HEK293 (cell line): ENCODE measurements around the gene ZNF593OS.

Experiments
- AEBP2 ChIP-seq: fragments of 450-650 bp; formaldehyde crosslinking; IDR thresholded peaks from 2 replicates; pipeline ENCODE4 v1.5.1; 2016; ENCODE audit warnings: missing biosample characterization, missing genetic modification characterization, borderline replicate concordance
- GFI1B ChIP-seq: fragments of 450-650 bp; formaldehyde crosslinking; IDR thresholded peaks from 2 replicates; pipeline ENCODE4 v1.5.1; 2016; ENCODE audit warnings: missing biosample characterization, missing genetic modification characterization
- GLI4 ChIP-seq: fragments of 450-650 bp; formaldehyde crosslinking; IDR thresholded peaks from 2 replicates; pipeline ENCODE4 v1.5.1; 2016; ENCODE audit warnings: missing biosample characterization, missing genetic modification characterization
- HOXC10 ChIP-seq: sonication (generic); formaldehyde crosslinking; IDR thresholded peaks from 2 replicates; pipeline ENCODE4 v1.8.1; 2023; ENCODE audit warnings: mild to moderate bottlenecking, missing genetic modification reagents
- KLF1 ChIP-seq: fragments of 450-650 bp; formaldehyde crosslinking; IDR thresholded peaks from 2 replicates; pipeline ENCODE4 v1.5.1; 2016; ENCODE audit warnings: missing biosample characterization, missing genetic modification characterization
- REST ChIP-seq: fragments of 450-650 bp; formaldehyde crosslinking; IDR thresholded peaks from 2 replicates; pipeline ENCODE4 v1.5.1; 2016; ENCODE audit warnings: missing biosample characterization, missing genetic modification characterization
- SP2 ChIP-seq: fragments of 450-650 bp; formaldehyde crosslinking; IDR thresholded peaks from 2 replicates; pipeline ENCODE4 v1.5.1; 2016; ENCODE audit warnings: missing biosample characterization, missing genetic modification characterization
- SP7 ChIP-seq: fragments of 450-650 bp; formaldehyde crosslinking; IDR thresholded peaks from 2 replicates; pipeline ENCODE4 v1.5.1; 2016; ENCODE audit warnings: missing biosample characterization, missing genetic modification characterization
- TCF7L2 ChIP-seq: IDR thresholded peaks from 2 replicates; pipeline ENCODE4 v1.6.1; 2011; ENCODE audit warnings: low read depth, mild to moderate bottlenecking, inconsistent platforms, low read length, moderate library complexity, borderline replicate concordance
- TRIM28 ChIP-seq: IDR thresholded peaks from 2 replicates; pipeline ENCODE4 v1.6.1; 2011; ENCODE audit warnings: low read length, control low read depth, borderline replicate concordance
- WT1 ChIP-seq: fragments of 450-650 bp; formaldehyde crosslinking; IDR thresholded peaks from 2 replicates; pipeline ENCODE4 v1.5.1; 2016; ENCODE audit warnings: missing biosample characterization, missing genetic modification characterization
- YY1 ChIP-seq: fragments of 450-650 bp; formaldehyde crosslinking; IDR thresholded peaks from 2 replicates; pipeline ENCODE4 v1.5.1; 2018; ENCODE audit warnings: missing biosample characterization, missing genetic modification characterization
- ZNF155 ChIP-seq: fragments of 450-650 bp; formaldehyde crosslinking; IDR thresholded peaks from 2 replicates; pipeline ENCODE4 v1.5.1; 2016; ENCODE audit warnings: missing biosample characterization, missing genetic modification characterization
- ZNF214 ChIP-seq: fragments of 450-650 bp; formaldehyde crosslinking; IDR thresholded peaks from 2 replicates; pipeline ENCODE4 v1.5.1; 2017; ENCODE audit warnings: missing biosample characterization, mild to moderate bottlenecking, missing genetic modification characterization, borderline replicate concordance
- ZNF221 ChIP-seq: fragments of 450-650 bp; formaldehyde crosslinking; IDR thresholded peaks from 2 replicates; pipeline ENCODE4 v1.5.1; 2017; ENCODE audit warnings: missing biosample characterization, missing genetic modification characterization, borderline replicate concordance
- ZNF223 ChIP-seq: fragments of 450-650 bp; formaldehyde crosslinking; IDR thresholded peaks from 2 replicates; pipeline ENCODE4 v1.5.1; 2016; ENCODE audit warnings: missing biosample characterization, missing genetic modification characterization
- ZNF24 ChIP-seq: fragments of 450-650 bp; formaldehyde crosslinking; IDR thresholded peaks from 2 replicates; pipeline ENCODE4 v1.5.1; 2016; ENCODE audit warnings: missing biosample characterization, missing genetic modification characterization
- ZNF248 ChIP-seq: fragments of 450-650 bp; formaldehyde crosslinking; IDR thresholded peaks from 2 replicates; pipeline ENCODE4 v1.5.1; 2017; ENCODE audit warnings: missing biosample characterization, missing genetic modification characterization
- ZNF266 ChIP-seq: fragments of 450-650 bp; formaldehyde crosslinking; IDR thresholded peaks from 2 replicates; pipeline ENCODE4 v1.5.1; 2016; ENCODE audit warnings: missing biosample characterization, missing genetic modification characterization, low read depth
- ZNF280D ChIP-seq: fragments of 450-650 bp; formaldehyde crosslinking; IDR thresholded peaks from 2 replicates; pipeline ENCODE4 v1.5.1; 2016; ENCODE audit warnings: missing biosample characterization, missing genetic modification characterization
- ZNF341 ChIP-seq: fragments of 450-650 bp; formaldehyde crosslinking; IDR thresholded peaks from 2 replicates; pipeline ENCODE4; 2016; ENCODE audit warnings: low read depth, missing biosample characterization, missing genetic modification characterization
- ZNF391 ChIP-seq: fragments of 450-650 bp; formaldehyde crosslinking; IDR thresholded peaks from 2 replicates; pipeline ENCODE4 v1.5.1; 2016; ENCODE audit warnings: low read depth, missing biosample characterization, missing genetic modification characterization, borderline replicate concordance
- ZNF426 ChIP-seq: fragments of 450-650 bp; formaldehyde crosslinking; IDR thresholded peaks from 2 replicates; pipeline ENCODE4 v1.5.1; 2017; ENCODE audit warnings: missing biosample characterization, missing genetic modification characterization, mild to moderate bottlenecking, inconsistent platforms, moderate library complexity
- ZNF529 ChIP-seq: fragments of 450-650 bp; formaldehyde crosslinking; IDR thresholded peaks from 2 replicates; pipeline ENCODE4 v1.5.1; 2017; ENCODE audit warnings: missing genetic modification characterization, missing biosample characterization; ENCODE audit not compliant: insufficient replicate concordance
- ZNF558 ChIP-seq: fragments of 450-650 bp; formaldehyde crosslinking; IDR thresholded peaks from 2 replicates; pipeline ENCODE4 v1.5.1; 2016; ENCODE audit warnings: missing biosample characterization, missing genetic modification characterization
- ZNF621 ChIP-seq: fragments of 450-650 bp; formaldehyde crosslinking; IDR thresholded peaks from 2 replicates; pipeline ENCODE4 v1.5.1; 2017; ENCODE audit warnings: missing biosample characterization, missing genetic modification characterization
- ZNF692 ChIP-seq: fragments of 450-650 bp; formaldehyde crosslinking; IDR thresholded peaks from 2 replicates; pipeline ENCODE4 v1.5.1; 2016; ENCODE audit warnings: missing biosample characterization, missing genetic modification characterization
- ZNF701 ChIP-seq: fragments of 450-650 bp; formaldehyde crosslinking; IDR thresholded peaks from 2 replicates; pipeline ENCODE4 v1.5.1; 2016; ENCODE audit warnings: missing biosample characterization, missing genetic modification characterization
- ZNF76 ChIP-seq: fragments of 450-650 bp; formaldehyde crosslinking; IDR thresholded peaks from 2 replicates; pipeline ENCODE4; 2016; ENCODE audit warnings: low read depth, missing biosample characterization, missing genetic modification characterization, borderline replicate concordance
- ZSCAN16 ChIP-seq: fragments of 450-650 bp; formaldehyde crosslinking; IDR thresholded peaks from 2 replicates; pipeline ENCODE4 v1.5.1; 2016; ENCODE audit warnings: missing biosample characterization, missing genetic modification characterization
- ZSCAN23 ChIP-seq: fragments of 450-650 bp; formaldehyde crosslinking; IDR thresholded peaks from 2 replicates; pipeline ENCODE4 v1.5.1; 2016; ENCODE audit warnings: missing biosample characterization, missing genetic modification characterization
- ZXDB ChIP-seq: fragments of 450-650 bp; formaldehyde crosslinking; IDR thresholded peaks from 2 replicates; pipeline ENCODE4 v1.5.1; 2016; ENCODE audit warnings: missing biosample characterization, missing genetic modification characterization

The ZNF593OS gene

GRCh38 chr1:26164036-26164860 is 7.4 kb downstream of the ZNF593OS start (continued):
- TF ChIP-seq AEBP2 (no peak), YY1 (tag by site-specific recombination) (peak; percentile 61; the same call in 1 of the 2 replicates), ZSCAN16 (tag by site-specific recombination) (no peak), ZNF155 (no peak), ZNF221 (no peak), ZNF341 (no peak), SP2 (tag by site-specific recombination) (peak; percentile 66), ZNF558 (tag by site-specific recombination) (no peak), ZNF223 (tag by site-specific recombination) (no peak), ZXDB (tag by site-specific recombination) (peak; percentile 33; the same call in 1 of the 2 replicates), TRIM28 (no peak), ZNF529 (tag by site-specific recombination) (no peak), WT1 (tag by site-specific recombination) (no peak), ZNF248 (tag by site-specific recombination) (no peak), ZNF24 (tag by site-specific recombination) (no peak), KLF1 (tag by site-specific recombination) (peak; percentile 18; the same call in 1 of the 2 replicates), ZNF701 (tag by site-specific recombination) (no peak), GLI4 (tag by site-specific recombination) (no peak), ZNF280D (tag by site-specific recombination) (no peak), ZNF266 (tag by site-specific recombination) (no peak), ZNF76 (tag by site-specific recombination) (no peak), ZNF426 (tag by site-specific recombination) (no peak), HOXC10 (CRISPR knock-in tag) (no peak), TCF7L2 (no peak), ZNF214 (tag by site-specific recombination) (no peak), SP7 (tag by site-specific recombination) (0 out of 2 replicates have a peak, but pooled peaks have one; percentile 38), ZNF621 (tag by site-specific recombination) (no peak), ZNF692 (tag by site-specific recombination) (no peak), ZNF391 (tag by site-specific recombination) (no peak; the same call in 1 of the 2 replicates), REST (no peak), ZSCAN23 (no peak), GFI1B (tag by site-specific recombination) (no peak)
